NCI-H446 treated with DMSO at 0.1 percent for 48 hours (cell line): ENCODE results near the gene CREBZF.

Experiments
- DNase-seq: peaks from one replicate; lab custom pipeline; 2025; lab: John Stamatoyannopoulos, UW

Gene CREBZF, protein sequence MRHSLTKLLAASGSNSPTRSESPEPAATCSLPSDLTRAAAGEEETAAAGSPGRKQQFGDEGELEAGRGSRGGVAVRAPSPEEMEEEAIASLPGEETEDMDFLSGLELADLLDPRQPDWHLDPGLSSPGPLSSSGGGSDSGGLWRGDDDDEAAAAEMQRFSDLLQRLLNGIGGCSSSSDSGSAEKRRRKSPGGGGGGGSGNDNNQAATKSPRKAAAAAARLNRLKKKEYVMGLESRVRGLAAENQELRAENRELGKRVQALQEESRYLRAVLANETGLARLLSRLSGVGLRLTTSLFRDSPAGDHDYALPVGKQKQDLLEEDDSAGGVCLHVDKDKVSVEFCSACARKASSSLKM

GRCh38 chr11:85664615-85665481 lies at the start of gene CREBZF:
Gene CREBZF (minus strand): TSS chr11:85665129. CDS start chr11:85664875, 254 bp downstream.
- DNase-seq = peak; percentile 93

DNA sequence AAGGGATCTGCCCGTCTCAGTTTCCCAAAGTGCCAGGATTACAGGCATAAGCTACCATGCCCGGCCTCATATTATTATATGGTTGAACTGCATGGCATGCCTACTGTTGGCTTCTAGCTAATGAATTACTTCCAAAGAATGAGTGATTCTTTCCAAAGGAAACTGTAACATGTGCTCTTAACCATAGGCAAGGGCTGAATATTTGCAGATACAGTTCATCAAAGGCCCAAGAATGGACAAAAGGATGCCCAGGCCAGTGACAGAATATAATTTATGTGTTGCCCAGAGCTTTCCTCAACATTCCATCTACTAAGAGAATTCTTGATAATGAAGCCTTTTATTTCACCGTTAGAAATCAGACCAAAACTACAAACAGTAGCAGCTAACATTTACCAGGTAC lies 48.0 kb upstream of the CREBZF start:
- no peak for DNase-seq

DNA sequence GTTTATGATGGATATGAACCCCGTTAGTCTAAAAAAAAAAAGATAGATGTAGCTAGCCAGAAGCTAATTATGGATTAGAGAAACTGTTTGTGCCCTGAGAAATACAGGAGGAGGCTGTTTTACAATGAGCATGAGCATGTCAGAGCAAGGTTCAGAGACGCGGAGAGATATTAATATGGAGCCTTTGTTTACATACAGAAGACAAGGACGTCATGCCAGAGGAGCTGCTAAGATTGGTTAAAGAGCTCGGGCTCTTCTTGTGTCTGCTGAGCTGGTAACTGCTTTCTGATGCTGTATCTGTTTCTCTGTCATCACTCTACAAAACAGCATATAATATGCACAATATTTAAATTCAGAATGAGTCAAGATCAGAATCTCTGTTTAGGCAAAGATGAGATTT lies 46.0 kb upstream of the CREBZF start:
- no peak for DNase-seq

DNA sequence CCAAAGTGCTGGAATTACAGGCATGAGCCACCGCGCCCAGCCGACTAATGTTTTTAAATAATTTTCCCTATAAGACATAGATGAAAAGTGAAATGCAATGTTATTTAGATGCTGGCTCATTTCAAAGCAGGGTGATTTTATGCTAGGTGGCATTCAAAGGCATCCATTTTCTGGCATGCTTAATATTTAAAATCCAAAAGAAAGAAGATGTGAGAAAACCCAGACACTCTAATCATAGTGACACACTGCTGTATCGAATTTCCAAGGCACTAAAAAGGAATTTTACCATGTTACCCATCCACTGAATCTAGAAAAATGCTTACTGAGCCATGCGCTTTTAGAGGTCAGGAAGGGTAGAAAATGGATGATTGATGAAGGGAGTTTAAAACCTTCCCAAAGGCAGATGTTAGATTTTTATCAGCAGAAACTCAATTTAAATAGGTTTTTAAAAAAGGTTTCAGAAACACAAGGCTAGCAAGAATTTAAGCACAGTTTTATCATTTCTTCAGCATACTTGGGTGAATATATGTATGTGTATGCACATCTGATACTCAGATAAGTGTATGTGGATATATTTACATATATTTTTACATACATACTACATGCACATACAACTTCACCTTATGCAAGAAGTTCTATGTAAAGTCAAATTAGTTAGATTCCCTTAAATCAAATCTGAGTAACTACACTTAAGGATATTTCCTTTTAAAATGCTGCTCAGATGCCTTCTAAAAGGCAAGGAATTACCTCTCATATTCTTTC lies 45.2 kb upstream of the CREBZF start:
- DNase-seq = no peak

GRCh38 chr11:85705800-85706199 lies 40.9 kb upstream of the CREBZF start:
- no peak for DNase-seq

GRCh38 chr11:85704967-85705366 lies 40.0 kb upstream of the CREBZF start:
- no peak for DNase-seq

- DNase-seq = no peak
Observed at GRCh38 chr11:85699957-85700741, 35.2 kb upstream of the CREBZF start.

DNA sequence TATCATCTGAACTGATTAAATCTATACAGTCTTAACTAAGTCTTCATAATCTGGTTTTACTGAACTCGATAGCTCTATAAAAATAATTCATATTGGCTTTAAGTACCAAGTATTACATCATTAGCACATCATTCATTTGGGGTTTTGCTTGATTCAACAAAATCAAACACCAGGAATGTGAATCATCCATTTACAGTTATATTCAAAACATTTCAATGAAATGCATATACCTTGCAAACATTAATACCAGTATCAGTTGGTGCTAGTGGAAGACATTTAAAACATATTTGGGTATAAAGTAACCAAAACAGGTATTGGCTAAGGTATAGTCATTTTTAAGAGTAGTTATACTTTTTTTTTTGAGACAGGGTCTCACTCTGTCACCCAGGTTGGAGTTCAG lies 33.3 kb upstream of the CREBZF start:
- DNase-seq = no peak

DNA sequence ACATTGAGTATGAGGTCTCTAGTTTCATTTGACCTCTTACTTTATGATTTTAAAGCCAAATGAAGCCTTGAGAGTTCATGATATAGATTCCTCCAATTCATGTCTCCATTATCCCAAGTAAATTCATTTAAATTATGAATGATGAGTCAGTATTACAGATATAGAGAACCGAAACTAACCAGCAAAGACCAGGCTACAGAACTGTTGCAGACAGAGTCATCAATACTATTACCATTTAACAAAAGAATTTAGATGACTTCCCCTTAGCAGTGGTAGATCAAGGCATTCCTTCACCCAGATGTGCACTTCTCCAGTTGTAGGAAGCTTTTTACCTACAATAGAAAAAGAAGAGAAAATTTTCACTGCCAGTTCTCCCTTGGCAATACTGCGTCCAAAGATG lies 32.8 kb upstream of the CREBZF start:
- no peak for DNase-seq

GRCh38 chr11:85695546-85695945 lies 30.6 kb upstream of the CREBZF start:
- no peak for DNase-seq

- DNase-seq = no peak
Observed at GRCh38 chr11:85694385-85694980, 29.6 kb upstream of the CREBZF start.

DNA sequence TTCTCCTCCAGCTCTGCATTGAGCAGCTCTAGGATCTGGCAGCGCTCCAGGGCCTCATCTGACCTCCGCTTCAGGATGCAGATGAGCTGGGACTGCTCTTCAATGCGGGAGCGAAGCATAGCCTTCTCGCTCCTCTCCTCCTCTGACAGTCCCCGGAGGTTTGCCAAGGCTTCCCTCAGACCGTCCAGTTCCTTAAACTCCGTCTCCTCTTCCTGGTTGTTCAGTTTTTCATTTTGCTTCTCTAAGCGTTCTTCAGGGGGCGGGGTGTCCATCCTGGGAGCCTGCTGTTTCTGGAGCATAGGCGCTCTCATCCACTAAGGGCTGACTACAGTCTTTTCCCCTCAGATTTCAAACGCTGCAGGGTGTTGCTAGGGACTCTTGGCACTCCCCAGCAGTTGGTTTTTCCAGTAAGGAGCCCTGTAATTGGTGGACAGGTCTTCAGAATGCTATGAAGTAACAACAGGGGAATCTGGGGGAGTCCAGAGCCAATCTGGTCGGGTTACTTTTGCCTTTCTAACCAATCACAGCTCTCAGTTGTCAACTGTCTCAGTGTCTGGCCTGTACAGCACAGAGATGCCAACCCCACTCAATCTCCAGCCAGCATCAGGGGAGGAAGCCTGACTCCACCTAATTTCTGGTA lies 21.0 kb upstream of the CREBZF start, which contains the start of gene CCDC89:
TSS of gene CCDC89 (minus strand) at position 376 of the 640 bp plus-strand sequence. CDS start at position 311, 65 bp downstream.
- peak; percentile 78 for DNase-seq

GRCh38 chr11:85685125-85685819 lies 20.3 kb upstream of the CREBZF start:
- DNase-seq = no peak

DNA sequence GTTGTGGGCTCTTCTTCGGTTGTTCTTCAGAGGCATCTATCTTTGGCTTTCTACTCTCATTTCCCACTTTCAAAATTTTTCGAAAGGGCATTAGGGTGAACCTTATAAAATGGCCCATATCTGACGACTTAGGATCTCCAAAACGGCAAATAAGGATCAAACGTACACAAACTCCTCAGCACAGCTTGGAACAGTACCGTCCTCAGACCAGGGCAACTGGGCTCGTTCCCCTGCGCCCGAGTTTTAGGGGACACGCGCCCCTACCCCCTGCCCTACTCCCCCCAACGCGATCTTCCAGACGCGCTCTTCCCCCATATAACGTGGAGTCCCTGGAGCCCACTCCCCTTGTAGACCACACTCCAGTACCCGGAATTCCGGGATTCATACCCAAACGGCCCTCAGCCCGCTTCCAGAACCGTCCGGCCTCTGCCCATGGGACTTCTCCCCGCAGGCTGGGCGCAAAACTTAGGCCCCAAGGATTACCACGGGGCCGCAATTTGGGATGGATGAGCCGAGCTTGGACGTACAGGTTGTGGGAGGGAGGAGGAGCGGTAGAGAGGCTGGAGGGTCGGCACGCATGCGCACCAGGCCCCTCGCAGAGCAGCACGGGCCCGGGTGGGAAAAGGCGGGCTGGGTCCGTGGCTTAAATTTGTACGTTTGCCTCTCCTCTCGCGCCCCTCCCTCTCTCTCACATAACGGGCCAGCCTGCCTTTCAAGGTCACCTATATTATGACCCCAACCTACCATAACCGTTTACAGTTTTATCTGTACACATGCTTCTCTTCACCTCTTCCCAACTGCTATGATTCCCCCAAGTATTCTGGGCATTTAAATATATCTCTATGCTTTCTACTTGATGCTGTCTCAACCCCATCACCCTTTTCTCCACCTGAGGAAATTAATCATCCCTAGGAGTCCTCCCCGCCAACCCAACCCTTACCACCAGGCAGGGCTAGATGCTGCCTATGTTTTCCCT lies 17.7 kb upstream of the CREBZF start:
- peak; percentile 25 for DNase-seq

DNA sequence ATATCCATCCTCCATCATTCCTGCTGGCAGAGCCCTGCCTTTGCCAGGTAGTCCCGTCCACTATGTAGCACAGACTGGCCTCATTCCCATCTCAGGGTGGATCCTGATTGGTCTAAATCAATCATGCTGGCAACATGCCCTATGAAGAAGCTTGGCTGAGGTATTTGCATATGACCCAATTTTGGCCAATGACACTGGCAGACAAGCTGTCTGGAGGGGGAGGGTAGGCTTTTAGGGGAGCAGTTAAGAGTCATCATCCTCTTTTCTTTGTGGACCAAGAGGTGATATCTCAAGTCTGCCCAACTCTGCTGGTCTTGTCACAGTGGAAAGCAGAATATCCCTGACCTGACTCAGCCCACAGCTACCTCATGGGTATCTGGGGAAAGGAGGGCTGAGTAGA lies 16.0 kb upstream of the CREBZF start:
- no peak for DNase-seq

- DNase-seq = no peak
Observed at GRCh38 chr11:85679576-85679975, 14.6 kb upstream of the CREBZF start.

DNA sequence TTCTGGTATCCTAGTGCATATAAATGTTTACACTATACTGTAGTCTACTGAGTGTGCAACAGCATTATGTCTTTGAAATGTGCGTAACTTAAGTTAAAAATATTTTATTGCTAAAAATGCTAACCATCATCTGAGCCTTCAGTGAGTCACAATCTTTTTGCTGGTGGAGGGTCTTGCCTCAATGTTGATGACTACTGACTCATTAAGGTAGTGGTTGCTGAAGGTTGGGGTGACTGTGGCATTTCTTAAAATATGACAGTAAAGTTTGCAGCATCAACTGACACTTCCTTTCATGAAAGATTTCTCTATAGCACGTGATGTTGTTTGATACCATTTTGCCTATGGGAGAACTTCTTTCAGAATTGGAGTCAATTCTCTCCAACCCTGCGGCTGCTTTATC lies 8.5 kb upstream of the CREBZF start:
- no peak for DNase-seq

GRCh38 chr11:85672105-85672902 lies 7.4 kb upstream of the CREBZF start:
- DNase-seq = no peak
